ENCODE measurements around the gene STK4. TPM values are rescaled to one million over a fixed set of nuclear protein-coding genes. Genes with fewer than 3 reads are reported as not detected.

The STK4 gene
- total RNA-seq, 1 experiment from 2014 or later = 52.7 TPM

GRCh38 chr20:45047581-45048119 is 81.3 kb downstream of the STK4 start:
- no TSS peak for BruUV-seq (replicated peaks)
- CTCF ChIA-PET = no interaction called here
- intact Hi-C loops (cut with micrococcal nuclease; ENCODE audit: unreplicated experiment) = no loop called here
- H3K27ac ChIP-seq (ENCODE audit: low read depth, low read length, poor library complexity, severe bottlenecking) = no peak overlapping the region
- POLR2A ChIA-PET (ENCODE audit: low non-redundant PET) = no interaction called here
- DNase-seq (ENCODE audit: low spot score) = no peak
- no peaks in the 10 kb centered on the region for H3K36me3 ChIP-seq (ENCODE audit: insufficient read depth, low read length, poor library complexity, severe bottlenecking)
- H3K4me1 ChIP-seq (ENCODE audit: insufficient read depth, low read length, poor library complexity, severe bottlenecking) = no peaks in the 10 kb centered on the region
- no peak overlapping the region for H3K4me3 ChIP-seq (ENCODE audit: low read depth, low read length, poor library complexity, severe bottlenecking)
- TF ChIP-seq EZH2 (IDR thresholded peaks at IDR 0.05; ENCODE audit: borderline replicate concordance, low read depth, low read length, poor library complexity, severe bottlenecking) = no peak
- TF ChIP-seq CTCF (conservative IDR thresholded peaks at IDR 0.05; ENCODE audit: low read depth, low read length) = no peak
- H3K27me3 ChIP-seq (replicated peaks; ENCODE audit: insufficient read depth, low read depth, low read length, poor library complexity) = no peaks in the 10 kb centered on the region
- no peaks in the 10 kb centered on the region for H3K9me3 ChIP-seq (ENCODE audit: low read depth, low read length, poor library complexity, severe bottlenecking)

- no peak overlapping the region for H3K4me3 ChIP-seq (ENCODE audit: low read depth, low read length, poor library complexity, severe bottlenecking)
- TF ChIP-seq EZH2 (IDR thresholded peaks at IDR 0.05; ENCODE audit: borderline replicate concordance, low read depth, low read length, poor library complexity, severe bottlenecking) (no peak), CTCF (conservative IDR thresholded peaks at IDR 0.05; ENCODE audit: low read depth, low read length) (no peak)
- CTCF ChIA-PET = interaction anchor here (0.6 kb wide), 1 partner anchor 834 kb away, joined by 5 read pairs; no protein-coding TSS in a partner anchor
- no peaks in the 10 kb centered on the region for H3K36me3 ChIP-seq (ENCODE audit: insufficient read depth, low read length, poor library complexity, severe bottlenecking)
- H3K27ac ChIP-seq (ENCODE audit: low read depth, low read length, poor library complexity, severe bottlenecking) = no peak overlapping the region
- POLR2A ChIA-PET (ENCODE audit: low non-redundant PET) = no interaction called here
- no peak for DNase-seq (ENCODE audit: low spot score)
- H3K4me1 ChIP-seq (ENCODE audit: insufficient read depth, low read length, poor library complexity, severe bottlenecking) = no peaks in the 10 kb centered on the region
- intact Hi-C loops (cut with micrococcal nuclease; ENCODE audit: unreplicated experiment) = no loop called here
- no peaks in the 10 kb centered on the region for H3K9me3 ChIP-seq (ENCODE audit: low read depth, low read length, poor library complexity, severe bottlenecking)
- no TSS peak for BruUV-seq (replicated peaks)
- H3K27me3 ChIP-seq (replicated peaks; ENCODE audit: insufficient read depth, low read depth, low read length, poor library complexity) = no peaks in the 10 kb centered on the region
These were observed 83.1 kb downstream of the STK4 start for GRCh38 chr20:45049438-45049837.

- Histone ChIP-seq H3K27ac (ENCODE audit: low read depth, low read length, poor library complexity, severe bottlenecking) (no peak overlapping the region), H3K9me3 (ENCODE audit: low read depth, low read length, poor library complexity, severe bottlenecking) (no peaks in the 10 kb centered on the region), H3K36me3 (ENCODE audit: insufficient read depth, low read length, poor library complexity, severe bottlenecking) (no peaks in the 10 kb centered on the region), H3K4me1 (ENCODE audit: insufficient read depth, low read length, poor library complexity, severe bottlenecking) (no peaks in the 10 kb centered on the region), H3K27me3 (replicated peaks; ENCODE audit: insufficient read depth, low read depth, low read length, poor library complexity) (no peaks in the 10 kb centered on the region), H3K4me3 (ENCODE audit: low read depth, low read length, poor library complexity, severe bottlenecking) (no peak overlapping the region)
- intact Hi-C loops (cut with micrococcal nuclease; ENCODE audit: unreplicated experiment) = no loop called here
- CTCF ChIA-PET = no interaction called here
- TF ChIP-seq CTCF (conservative IDR thresholded peaks at IDR 0.05; ENCODE audit: low read depth, low read length) (no peak), EZH2 (IDR thresholded peaks at IDR 0.05; ENCODE audit: borderline replicate concordance, low read depth, low read length, poor library complexity, severe bottlenecking) (no peak)
- no peak for DNase-seq (ENCODE audit: low spot score)
- no TSS peak for BruUV-seq (replicated peaks)
- POLR2A ChIA-PET (ENCODE audit: low non-redundant PET) = no interaction called here
These were observed 83.7 kb downstream of the STK4 start for GRCh38 chr20:45049904-45050471.
